DMS153 treated with DMSO at 0.1 percent for 48 hours (cell line): ENCODE measurements around the gene HCN2.

ENCODE experiments used
- DNase-seq: peaks from one replicate; lab custom pipeline; 2025; ENCODE audit not compliant: unreplicated experiment; lab: John Stamatoyannopoulos, UW

HCN2 gene

DNA sequence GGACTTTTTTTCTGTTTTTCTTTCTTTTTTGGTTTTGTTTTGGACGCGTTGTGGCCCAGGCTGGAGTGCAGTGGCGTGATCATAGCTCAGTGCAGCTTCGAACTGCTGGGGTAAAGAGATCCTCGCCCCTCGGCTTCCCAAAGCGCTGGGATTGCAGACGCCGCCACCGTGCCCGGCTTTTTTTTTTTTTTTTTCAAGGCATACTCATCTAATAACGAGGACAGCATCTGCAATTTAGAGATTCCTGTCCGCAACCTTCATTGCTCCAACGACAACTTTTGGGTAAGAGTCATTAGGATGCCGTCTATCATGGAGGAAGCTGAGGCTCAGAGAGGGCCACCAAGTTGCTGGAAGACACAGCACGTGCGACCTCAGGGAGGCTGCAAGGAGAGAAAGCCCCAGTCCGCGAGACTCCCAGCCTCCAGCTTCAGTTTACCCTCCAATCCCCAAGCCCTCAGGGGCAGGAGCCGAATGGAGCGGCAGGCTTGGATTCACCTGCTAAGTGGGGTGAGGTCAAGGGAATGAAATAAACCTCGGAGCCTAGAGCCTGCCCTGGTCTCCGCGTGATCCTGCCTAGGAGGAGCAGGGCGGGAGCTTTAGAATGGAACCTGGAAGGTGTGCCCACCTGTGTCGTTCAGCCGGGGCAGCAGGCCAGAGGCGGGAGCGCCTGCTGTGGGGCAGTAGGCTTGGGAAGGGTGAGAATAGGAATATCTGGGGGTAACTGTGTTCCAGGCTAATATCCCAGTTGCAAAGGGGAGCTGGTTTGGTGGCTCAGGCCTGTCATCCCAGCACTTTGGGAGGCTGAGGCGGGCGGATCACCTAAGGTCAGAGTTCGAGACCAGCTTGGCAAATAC is 44.3 kb downstream of the HCN2 start:
- DNase-seq: no peak

DNA sequence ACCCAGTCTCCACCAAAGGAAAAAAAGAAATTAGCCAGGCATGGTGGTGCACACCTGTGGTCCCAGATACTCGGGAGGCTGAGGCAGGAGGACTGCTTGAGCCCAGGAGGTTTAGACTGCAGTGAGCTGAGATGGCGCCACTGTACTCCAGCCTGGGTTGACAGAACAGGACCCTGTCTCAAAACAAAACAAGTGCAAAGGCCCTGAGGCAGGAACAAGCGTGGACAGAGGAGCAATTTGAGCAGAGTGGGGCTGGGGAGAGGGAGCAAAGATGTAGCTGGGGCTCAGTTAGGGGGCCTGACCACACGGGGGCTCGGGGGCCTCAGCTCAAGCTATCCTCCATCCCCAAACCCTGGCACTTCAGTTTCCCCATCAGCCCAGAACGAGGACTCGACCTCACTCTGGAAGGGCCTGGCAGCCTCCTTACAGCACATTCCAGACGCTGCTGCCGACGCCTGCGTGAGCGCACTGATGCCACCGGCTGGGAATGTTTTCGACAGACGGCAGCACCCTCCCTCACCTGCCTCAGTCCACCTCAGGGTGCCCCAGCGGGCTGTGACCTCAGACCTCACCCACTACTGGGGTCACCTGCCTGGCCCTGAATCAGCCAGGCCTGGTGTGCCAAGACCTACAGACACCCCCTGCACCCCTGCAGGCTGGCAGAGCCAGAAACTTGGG is 45.4 kb downstream of the HCN2 start:
- DNase-seq: no peak

DNA sequence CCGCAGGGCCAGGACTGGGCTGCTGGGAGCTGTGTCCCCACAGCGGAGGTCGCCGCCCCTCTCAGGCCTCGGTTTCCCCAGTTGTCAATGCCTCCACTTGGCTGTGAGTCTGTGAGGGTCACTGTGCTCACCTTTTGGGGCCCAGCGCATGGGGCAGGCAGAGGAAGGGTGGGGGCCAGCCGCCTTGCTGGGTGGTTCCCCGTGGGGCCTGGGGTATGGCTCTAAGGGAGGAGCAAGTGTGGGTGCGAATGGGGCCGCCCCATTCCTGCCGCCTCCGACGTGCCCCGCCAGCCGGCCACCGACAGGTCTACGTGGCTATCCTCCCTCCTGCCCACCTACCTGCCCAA is 49.2 kb downstream of the HCN2 start:
- no peak for DNase-seq

DNA sequence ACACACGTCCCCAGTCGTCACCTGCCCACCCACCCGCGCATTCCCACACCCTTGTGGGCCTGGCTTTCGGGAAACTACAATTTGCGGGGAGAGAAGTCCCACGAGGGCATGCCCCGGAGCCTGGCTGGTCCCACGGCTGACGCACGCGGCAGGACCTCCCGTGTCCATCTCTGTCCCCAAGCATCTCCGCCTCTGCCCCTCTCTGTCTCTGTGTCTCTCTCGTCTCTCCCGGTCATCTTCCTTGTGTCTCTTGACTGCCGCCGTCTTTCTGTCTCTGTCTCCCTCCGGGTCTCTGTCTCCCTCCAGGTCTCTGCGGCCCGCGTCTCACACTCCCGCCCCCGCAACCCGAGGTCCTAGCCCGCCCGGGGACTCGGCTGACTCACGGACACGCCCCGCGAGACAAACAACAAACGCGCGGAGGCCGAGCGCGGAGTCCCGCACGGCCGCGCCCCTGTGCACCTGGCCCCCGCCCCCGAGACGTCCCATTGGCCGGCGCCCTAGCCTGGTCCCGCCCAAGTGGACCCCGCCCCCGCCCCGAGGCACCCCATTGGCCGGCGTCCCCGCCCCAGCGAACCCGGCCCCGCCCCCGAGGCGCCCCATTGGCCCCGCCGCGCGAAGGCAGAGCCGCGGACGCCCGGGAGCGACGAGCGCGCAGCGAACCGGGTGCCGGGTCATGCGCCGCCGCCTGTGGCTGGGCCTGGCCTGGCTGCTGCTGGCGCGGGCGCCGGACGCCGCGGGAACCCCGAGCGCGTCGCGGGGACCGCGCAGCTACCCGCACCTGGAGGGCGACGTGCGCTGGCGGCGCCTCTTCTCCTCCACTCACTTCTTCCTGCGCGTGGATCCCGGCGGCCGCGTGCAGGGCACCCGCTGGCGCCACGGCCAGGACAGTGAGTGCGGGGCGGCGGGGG is 49.8 kb downstream of the HCN2 start, which contains the start of gene FGF22:
TSS of gene FGF22 (plus strand) at position 627 of the 908 bp plus-strand sequence. CDS start at position 674, 47 bp downstream.
- DNase-seq: peak; percentile 25

DNA sequence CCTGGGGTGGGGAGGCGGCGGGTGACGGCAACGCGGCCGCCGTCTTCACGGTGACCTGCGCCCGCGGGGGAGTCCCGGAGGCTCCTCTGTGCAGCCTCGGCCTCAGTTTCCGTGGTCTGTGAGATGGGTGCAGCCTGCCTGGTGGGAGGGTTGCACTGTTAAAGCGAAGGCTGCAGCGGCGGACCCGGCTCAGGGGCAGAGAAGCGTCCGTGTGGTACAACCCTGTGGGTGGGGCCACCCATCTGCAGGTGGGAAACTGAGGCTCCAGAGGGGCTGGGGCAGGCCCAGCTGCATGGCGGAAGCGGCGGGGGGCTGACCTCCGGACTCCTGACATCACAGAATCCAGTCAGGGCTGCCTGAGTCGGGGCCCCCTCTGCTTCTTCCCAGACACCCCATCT is 50.5 kb downstream of the HCN2 start:
- no peak for DNase-seq

DNA sequence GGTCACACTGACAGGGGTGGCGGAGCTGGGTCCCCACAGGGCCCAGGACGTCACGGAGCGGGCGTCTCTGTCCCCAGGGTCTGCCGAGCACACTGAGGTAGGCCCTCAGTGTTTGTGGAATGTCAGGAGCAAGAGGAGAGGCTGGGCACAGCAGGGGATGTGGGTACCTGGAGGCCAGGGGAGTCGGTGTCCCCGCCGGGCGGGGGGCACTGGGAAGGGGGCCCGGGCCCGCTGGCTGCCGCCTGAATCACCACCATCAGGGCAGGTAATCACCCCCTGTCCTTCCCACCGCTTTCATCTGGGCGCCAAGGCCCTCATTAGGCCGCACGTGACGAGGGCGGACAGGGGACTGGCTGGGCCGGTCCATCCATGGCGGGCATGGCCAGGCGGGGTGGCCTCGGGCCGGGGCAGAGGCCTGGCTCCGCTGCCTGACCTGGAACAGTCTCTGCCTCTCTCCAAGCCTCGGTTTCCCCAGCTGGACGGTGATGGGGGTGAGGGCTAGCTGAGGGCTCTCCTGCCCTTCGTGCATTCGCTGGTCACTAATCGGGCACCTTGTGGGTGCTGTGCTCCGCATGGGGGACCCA is 51.0 kb downstream of the HCN2 start:
- DNase-seq: no peak

DNA sequence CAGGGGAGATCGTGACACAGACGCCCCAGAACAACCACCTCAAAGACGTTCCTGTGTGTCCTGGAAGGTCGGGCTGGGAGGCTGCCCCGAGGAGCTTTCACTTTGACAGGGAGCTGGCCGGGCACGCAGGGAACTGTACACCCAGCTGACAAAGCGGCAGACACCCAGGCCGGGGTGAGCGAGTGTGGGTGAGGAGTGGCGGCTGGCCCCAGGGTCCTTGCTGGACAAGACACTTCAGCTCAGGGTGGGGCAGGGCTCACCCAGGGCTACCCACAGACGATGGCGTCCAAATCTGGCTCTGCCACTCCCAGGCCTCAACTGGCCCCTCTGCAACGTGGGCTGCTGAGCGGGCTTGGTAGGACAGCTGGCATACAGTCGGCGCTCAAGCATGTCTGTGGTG is 52.0 kb downstream of the HCN2 start:
- no peak for DNase-seq

DNA sequence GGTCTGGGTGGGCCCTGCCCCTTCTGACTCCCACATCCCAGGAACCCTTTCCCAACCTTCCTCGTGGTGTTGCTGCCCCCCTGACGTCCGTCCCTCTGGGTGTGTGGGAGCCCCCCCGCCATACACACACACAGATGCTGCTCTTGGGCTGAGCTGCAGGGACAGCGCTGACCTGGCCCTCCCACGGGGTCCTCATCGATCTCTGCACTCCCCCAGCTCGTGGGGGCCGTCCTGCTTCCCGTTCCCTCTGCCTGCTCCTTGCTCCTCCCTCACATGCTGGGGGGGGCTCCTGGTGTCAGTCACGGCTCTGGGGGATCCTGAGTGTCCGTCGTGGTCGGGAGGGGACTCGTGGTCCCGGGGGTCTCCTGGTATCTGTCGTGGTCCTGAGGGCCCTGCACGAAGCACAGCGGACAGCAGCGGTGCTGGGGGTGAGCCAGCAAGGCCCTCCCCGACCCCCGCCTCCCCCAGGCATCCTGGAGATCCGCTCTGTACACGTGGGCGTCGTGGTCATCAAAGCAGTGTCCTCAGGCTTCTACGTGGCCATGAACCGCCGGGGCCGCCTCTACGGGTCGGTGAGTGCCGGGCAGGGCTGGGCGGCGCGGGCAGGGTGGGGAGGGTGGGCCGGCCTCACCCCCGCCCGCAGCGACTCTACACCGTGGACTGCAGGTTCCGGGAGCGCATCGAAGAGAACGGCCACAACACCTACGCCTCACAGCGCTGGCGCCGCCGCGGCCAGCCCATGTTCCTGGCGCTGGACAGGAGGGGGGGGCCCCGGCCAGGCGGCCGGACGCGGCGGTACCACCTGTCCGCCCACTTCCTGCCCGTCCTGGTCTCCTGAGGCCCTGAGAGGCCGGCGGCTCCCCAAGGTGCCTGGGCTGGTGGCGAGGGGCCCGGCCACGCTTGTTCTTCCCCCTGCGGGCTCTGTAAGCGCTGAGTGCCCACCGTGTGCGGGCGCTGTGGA is 53.4 kb downstream of the HCN2 start:
- no peak for DNase-seq

DNA sequence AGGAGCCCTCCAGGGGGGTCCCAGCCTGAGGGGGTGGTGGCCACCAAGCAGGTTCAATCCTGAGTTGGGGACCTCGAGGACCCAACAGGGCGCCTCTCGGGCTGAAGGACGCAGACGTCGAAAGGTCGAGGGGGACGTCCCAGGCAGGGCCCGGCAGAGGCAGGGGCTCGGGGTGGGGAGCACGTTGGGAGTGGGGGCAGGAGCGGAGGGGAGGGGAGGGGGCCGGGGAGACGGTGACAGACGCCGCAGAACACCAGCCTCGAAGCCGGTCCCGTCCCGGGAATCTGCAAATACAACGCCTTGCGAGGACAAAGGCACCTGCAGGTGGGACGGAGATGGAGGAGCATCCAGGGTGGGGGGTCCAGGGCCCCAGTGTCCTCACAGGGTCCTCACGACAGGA is 54.1 kb downstream of the HCN2 start:
- no peak for DNase-seq

DNA sequence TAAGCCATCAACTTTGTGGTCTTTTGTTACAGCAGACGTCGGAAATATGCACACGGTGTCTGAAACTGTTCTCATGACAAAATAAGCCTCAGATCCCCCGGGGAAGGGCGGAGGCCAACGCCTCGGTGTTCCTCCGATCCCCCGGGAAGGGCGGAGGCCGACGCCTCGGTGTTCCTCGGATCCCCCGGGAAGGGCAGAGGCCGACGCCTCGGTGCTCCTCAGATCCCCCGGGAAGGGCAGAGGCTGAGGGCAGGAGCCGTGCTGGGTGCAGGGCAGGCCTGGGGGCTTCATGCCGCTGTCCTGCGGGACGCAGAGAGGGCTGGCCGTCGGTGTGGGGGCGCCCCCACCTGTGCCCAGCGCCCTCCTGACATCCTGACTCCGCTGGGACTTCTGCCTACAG is 54.7 kb downstream of the HCN2 start:
- DNase-seq: no peak

DNA sequence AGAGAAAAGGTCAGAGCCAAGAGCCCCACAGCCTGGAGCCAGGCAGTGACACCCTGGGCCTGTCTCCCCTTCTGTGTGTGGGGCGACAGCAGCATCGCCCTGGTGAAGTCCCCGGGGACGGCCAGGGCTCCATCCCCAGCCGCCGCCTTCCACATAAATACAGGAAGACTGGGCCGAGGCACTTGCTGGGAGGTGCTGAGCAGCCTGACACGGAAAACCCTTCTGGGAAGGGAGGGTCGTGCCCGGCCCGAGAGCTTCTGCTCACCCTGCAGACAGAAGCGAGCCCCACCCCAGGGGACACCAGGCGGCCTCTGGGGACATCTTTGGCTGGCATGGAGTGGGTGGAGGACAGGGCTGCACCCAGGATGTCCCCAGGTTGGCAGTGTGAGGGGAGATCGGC is 55.1 kb downstream of the HCN2 start:
- DNase-seq: no peak

DNA sequence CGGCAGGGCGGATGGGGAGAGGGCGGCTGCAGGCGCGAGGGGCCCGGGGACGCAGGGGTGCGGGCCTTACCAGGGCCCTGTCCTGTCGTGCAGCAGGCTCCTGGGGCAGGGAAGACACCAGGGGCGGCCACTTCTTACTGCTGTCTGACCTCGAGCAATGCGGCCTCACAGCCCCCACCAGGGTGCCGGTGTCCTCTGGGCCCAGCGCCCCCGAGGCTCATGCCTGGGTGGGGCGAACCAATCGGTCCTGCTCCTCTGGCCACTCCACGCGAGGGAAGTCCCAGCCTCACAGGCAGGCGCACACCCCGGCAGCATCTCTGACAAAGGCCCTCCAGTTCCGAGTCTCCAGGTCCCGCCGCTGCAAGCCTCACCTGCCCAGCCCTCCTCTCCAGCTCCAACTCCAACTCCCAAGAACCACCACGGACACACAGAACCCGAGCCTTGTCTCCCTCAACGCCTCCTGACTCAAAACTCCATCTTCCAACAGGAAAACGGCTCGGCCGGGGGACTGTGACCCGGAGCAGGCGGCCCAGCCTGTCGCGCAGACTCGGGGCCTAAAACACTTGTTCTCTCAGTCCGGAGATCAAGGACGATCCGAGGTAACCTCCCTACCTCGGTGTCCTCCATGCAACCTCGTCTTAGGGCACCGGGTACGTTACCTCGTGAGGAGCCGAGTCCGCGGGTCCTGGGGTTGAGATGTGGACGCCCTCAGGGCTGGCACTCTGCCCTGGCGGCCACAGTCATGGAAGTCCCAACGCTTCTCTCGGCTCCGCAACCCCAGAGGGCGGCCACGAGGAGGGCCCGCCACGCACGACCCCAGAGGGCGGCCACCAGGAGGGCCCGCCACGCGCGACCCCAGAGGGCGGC is 56.5 kb downstream of the HCN2 start:
- DNase-seq: no peak

DNA sequence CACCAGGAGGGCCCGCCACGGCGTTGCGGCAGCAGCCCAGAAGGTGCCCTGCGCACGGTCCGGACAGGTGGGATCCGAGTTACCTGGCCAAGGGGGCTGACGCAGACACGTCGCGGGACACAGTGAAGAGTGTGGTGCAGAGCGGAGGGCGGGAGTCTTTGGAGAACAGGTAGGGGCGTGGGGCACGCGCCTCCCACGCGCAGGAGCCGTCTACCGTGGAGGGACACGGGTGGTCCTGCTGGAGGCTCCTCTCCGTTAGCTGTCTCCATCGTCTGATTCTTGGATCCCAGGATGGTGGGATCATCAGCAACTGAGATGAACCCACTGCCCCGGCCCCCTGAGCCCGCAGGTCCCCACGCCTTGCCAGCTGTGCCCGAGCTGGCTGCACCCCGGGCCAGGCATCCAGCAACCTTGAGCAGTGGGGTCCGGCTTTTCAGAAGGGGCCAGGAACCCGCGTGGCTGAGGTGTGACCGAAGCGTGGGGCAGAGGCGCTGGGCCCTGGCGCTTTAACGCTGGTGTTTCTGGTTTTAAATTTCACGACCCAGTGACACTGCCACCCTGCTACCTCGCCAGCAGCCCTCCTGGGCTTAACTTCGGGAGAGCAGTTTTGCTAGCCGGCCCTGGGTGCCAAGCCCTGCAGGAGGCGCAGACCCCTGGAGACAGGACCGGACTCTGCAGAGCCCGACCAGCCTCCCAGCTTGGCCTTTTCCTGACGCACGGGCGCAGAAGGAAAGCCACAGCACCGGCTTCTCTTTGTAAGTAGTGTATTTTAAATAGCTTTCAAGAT is 57.3 kb downstream of the HCN2 start:
- DNase-seq: no peak

DNA sequence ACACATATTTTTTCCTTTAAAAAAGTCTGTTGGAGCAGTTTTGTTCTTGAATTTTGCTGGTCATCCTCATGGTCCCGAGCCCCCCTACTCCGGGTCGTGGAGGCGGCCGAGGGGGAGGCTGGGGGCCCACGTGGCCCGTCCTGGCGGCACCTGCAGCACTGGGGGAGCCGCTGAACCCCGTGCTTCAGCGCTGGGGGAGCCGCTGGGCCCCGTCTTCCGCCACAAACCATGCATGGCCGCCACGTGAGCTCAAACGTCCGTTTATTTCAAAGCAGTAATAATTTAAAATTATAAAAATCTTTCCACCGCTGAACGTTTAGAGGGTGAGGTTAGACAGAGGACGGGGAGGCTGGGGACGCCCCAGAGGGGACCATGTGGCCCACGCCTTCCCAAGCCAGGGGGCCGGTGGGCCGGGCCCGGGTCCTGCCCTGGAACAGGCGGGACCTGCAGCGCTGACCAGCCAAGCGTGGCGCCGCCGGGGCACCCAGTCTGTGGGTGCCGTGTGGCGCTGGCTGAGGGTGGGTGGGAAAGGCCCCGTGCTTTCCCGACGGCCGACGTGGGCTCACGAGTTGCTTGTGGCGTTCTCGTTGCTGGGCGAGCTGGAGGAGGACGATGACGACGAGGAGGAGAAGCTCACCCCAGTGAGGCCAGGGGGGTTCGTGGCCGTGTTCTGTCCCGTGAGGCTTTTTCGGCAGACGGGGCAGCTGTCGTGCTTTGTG is 58.0 kb downstream of the HCN2 start:
- DNase-seq: no peak

DNA sequence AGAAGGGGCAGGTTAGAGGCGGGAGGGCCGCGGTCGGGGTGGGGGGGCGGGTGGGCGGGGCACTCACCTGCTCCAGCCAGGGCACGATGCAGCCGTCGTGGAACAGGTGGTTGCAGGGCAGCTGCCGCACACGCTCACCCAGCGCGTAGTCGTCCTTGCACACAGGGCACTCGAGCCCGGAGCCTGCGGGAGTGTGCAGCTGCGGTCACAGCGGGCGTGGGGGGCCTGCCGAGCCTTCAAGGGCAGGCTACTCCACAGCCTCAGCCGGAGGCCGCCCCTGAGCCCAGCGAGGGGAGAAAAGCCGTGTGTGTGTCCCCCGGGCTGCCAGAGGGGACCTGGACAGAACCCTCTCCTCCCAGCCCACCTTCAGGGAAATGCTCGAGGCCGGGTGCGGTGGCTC is 58.6 kb downstream of the HCN2 start:
- no peak for DNase-seq

DNA sequence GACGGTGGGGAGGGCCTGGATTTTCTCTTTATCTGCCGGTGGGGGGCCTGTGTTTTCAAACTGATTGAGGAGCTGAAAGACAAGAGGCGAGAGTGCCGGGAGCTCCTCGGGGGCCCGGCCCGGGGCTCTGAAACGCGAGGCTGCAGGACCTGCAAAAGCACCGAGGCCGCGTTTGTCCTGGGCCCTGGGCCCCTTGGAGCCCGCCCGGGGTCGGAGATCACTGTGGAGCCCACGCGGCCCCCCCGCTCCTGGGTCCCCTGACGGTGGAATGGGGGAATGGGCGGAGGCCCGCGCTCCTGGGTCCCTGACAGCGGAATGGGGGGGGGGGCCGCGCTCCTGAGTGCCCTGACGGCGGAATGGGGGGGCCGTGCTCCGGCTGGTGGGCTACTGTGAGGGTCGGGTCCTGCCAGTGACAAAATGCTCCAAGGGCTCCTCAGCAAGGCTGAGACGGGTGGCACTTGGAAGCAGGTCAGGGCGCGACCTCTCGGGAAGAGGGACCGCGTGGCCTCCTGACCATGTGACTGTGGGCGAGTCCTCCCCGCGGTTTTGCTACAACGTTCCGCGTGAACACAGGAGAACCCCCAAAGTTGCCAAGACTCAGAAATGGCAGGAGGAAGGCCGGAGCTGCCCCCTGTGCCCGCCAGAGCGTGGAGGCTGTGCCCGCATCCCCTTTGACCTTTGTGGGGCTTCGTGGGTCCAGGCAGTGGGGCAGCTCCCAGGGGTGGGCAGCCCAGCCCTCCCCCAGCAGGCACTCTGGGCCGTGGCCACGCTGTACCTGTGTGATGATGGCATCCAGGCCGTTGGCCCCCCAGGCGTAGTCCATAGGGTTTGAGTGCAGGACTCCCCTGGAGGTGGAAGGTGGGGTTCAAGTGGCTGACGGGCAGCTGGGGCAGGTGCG is 59.5 kb downstream of the HCN2 start:
- no peak for DNase-seq

DNA sequence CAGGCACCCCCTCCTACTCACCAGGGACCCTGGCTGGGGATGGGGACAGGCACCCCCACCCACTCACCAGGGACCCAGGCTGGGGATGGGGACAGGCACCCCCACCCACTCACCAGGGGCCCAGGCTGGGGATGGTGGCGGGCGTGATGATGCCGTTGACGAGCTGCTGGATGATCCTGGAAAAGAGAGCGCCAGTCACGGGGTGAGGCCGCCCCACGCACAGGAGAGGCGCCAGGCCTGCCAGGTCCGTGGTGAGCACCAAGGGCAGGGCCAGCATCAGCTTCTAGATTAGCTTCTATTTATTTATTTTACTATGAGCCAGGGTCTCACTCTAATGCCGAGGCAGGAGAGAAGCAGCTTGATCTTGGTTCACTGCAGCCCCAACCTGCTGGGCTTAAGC is 60.4 kb downstream of the HCN2 start:
- DNase-seq: no peak
